Mesodermal cell (in vitro differentiated cells): Measurements from ENCODE around the gene FRA10AC1.

Source experiments
- H3K27ac ChIP-seq: 2 replicates; pipeline ENCODE4 v1.7.0; 2013; ENCODE audit warnings: mild to moderate bottlenecking, low read depth, low read length, moderate library complexity; ENCODE audit not compliant: severe bottlenecking
- H3K36me3 ChIP-seq: 2 replicates; pipeline ENCODE4 v1.7.1; 2013; ENCODE audit warnings: mild to moderate bottlenecking, low read length, moderate library complexity; ENCODE audit not compliant: control insufficient read depth, insufficient read depth
- H3K4me1 ChIP-seq: one replicate; pipeline ENCODE4 v1.7.1; 2013; ENCODE audit warnings: mild to moderate bottlenecking, low read length; ENCODE audit not compliant: insufficient read depth, control insufficient read depth, poor library complexity, severe bottlenecking
- H3K4me3 ChIP-seq: 2 replicates; pipeline ENCODE4 v1.7.0; 2013; ENCODE audit warnings: low read length, control low read depth, mild to moderate bottlenecking; ENCODE audit not compliant: insufficient read depth, poor library complexity, severe bottlenecking; ENCODE audit errors: extremely low read depth
- H3K9me3 ChIP-seq: 2 replicates; pipeline ENCODE4 v1.7.1; 2013; ENCODE audit warnings: mild to moderate bottlenecking, low read length, moderate library complexity; ENCODE audit not compliant: control insufficient read depth
- WGBS, 2 experiments: methylation state at CpG; one replicate each; pipeline ENCODE4 v1.1.5; 2013; ENCODE audit warnings: missing lambda C conversion rate in 2 of 2; ENCODE audit not compliant: insufficient coverage in 2 of 2; 5-methylcytosine and 5-hydroxymethylcytosine counted together

FRA10AC1 gene

DNA sequence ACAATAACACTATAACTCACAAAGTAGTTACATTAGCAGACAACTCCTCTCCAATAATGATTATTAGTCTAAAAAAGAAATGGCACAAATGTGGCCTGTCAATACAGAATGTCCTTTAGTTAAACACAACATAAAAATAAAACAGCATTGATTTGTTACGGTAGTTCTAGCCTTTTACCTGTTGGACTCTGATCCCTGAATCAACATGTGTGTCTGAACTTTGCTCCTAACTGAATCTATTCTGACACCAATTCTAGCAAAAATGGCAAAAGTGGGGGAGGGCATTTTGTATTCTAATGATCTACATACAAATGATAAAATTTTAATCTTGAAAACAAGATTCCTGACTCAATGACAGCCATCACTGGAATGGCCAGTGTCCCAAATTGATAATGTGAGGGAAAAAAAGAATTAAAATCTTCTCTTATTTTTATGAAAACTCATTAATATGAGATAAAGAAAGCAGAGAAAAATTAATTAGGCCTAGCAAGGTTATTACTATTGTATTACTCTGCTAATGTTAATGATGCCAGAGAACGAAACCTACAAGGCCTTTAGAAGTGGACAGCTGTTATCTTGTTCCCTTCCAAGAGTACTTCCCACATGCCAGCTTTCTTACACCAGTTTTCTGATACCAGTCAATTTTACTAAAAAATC, 30.2 kb downstream of the FRA10AC1 start:
- WGBS, 2 experiments = 90% methylated on average over 2 of the region's 2 CpGs; no CpG with 5 or more reads in 1 of the 2 experiments
- Histone ChIP-seq H3K27ac (no peak overlapping the region), H3K9me3 (no peaks in the 10 kb centered on the region), H3K4me1 (no peaks in the 10 kb centered on the region), H3K36me3 (peaks cover 35% of the 10 kb centered on the region), H3K4me3 (no peak overlapping the region)

DNA sequence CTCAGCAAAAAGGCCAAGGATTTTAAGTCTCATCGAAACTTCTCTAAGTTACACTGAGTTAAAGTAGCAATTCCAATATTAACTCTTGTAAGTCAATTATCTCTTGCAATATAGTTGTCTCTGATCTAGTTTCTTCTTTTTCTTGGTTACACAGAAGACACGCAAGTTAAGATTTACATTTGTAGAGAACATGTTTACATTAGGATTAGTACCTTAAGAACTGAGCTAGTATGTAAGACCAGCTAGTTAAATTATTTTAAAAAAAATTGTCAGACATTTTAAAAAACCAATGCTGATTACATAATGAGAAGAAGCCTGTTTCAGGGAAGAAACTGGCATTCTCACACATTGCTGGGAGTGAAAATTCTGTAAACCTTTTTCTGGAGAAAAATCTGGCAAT, 31.4 kb downstream of the FRA10AC1 start:
- H3K9me3 ChIP-seq = no peaks in the 10 kb centered on the region
- peaks cover 38% of the 10 kb centered on the region for H3K36me3 ChIP-seq
- no peak overlapping the region for H3K27ac ChIP-seq
- no peaks in the 10 kb centered on the region for H3K4me1 ChIP-seq
- no CpG with 5 or more reads among the region's 2 CpGs for WGBS, 2 experiments
- no peak overlapping the region for H3K4me3 ChIP-seq

DNA sequence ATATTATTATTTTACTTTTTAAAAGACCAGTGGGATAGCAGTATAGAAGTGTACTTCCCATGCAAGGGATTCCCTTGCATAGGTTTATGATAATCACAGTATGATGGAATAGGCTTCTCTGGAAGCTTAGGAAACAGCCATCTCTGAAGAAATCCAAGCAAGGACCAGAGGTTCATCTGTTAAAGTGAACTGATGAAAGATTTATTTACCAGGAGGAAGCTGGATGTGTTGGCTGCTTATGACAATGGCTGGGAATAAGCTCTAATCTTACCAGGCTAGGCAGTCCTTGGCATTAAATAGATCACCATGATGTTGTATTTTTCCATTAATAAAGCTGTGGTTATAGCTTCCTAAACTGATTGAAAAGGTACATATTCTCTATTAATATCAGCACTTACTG, 32.0 kb downstream of the FRA10AC1 start:
- Histone ChIP-seq H3K4me3 (no peak overlapping the region), H3K4me1 (no peaks in the 10 kb centered on the region), H3K9me3 (no peaks in the 10 kb centered on the region), H3K27ac (no peak overlapping the region), H3K36me3 (peaks cover 38% of the 10 kb centered on the region)

DNA sequence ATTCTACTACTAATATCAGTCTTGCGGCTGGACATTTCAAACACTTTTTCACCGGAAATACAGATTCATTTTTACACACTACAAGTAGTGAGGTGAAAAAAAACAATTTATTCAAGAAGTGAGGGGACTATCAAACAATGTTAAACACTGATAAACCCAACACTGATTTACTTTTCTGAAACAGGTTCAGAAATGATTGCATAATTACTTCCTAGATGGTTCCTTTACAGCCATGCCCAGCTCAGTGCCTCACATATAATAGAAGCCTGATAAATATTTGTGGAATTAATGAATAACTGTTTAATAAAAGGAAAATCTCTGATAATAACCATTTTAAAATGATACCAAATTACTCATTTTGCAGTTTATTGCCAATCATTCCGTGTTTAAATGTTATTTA, 34.6 kb downstream of the FRA10AC1 start:
- Histone ChIP-seq H3K4me1 (no peaks in the 10 kb centered on the region), H3K4me3 (no peak overlapping the region), H3K9me3 (no peaks in the 10 kb centered on the region), H3K36me3 (peaks cover 38% of the 10 kb centered on the region), H3K27ac (no peak overlapping the region)
- WGBS, 2 experiments = no CpG with 5 or more reads among the region's 3 CpGs

DNA sequence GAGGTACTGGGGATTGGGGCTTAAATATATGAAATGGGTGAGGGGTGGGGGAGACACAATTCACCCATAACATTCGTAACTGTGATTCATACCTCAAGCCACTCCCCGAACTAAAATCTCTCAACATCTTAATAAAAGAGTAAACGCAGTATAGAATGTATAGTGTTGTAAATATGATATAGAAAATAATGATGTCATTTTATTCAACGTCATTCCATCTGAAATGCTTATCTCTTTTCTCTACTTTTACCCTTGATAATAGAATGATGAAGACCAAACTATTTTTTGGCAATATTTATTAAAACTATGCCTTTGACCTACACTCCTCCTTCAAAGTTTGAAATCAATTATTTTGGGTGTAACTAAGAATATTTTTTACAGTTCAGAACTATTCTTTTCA, 36.4 kb downstream of the FRA10AC1 start:
- WGBS, 2 experiments = no CpG with 5 or more reads among the region's 4 CpGs
- no peaks in the 10 kb centered on the region for H3K4me1 ChIP-seq

DNA sequence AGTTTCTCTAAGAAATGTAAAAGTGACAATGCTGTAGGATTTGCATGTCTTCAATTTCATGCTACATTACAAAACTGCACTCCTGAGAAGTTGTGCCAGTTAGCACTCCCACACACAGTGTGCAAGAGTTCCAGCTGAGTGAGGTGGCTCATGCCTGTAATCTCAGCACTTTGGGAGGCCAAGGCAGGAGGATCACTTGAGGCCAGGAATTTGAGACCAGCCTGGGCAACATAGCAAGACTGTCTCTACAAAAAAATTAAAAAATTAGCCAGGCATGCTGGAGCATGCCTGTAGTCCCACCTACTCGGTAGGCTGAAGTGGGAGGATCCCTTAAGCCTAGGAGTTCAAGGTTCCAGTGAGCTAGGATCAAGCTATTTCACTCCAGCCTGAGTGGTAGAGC, 44.6 kb downstream of the FRA10AC1 start:
- 83% methylated on average over 1 of the region's 1 CpG for WGBS, 2 experiments
- Histone ChIP-seq H3K36me3 (no peaks in the 10 kb centered on the region), H3K4me1 (no peaks in the 10 kb centered on the region), H3K9me3 (no peaks in the 10 kb centered on the region), H3K27ac (no peak overlapping the region), H3K4me3 (no peak overlapping the region)

More for the DNA sequence above, 36.4 kb downstream of the FRA10AC1 start:
- Histone ChIP-seq H3K36me3 (peaks cover 38% of the 10 kb centered on the region), H3K4me3 (no peak overlapping the region), H3K9me3 (no peaks in the 10 kb centered on the region), H3K27ac (no peak overlapping the region)

DNA sequence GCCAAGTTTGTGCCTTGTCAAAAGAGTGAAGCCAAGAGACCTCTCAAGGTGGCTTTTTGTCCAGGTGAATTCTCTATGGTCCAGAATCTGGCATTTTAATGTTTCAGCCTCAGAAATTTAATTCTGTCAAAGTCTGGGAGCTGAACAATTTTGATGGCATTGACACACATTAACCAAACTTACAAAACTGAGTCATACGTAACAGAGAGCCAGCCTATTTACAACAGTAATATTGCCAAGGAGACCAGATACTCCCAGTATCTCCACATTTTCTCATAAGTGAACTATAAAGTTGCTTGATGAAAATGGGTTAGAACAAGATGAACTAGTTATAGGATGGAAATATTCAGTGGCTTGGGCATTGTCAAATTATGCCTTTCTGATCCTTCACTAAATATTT, 46.2 kb downstream of the FRA10AC1 start:
- WGBS, 2 experiments = 100% methylated on average over 1 of the region's 1 CpG; no CpG with 5 or more reads in 1 of the 2 experiments
- Histone ChIP-seq H3K27ac (no peak overlapping the region), H3K36me3 (no peaks in the 10 kb centered on the region), H3K4me1 (no peaks in the 10 kb centered on the region), H3K9me3 (no peaks in the 10 kb centered on the region), H3K4me3 (no peak overlapping the region)

DNA sequence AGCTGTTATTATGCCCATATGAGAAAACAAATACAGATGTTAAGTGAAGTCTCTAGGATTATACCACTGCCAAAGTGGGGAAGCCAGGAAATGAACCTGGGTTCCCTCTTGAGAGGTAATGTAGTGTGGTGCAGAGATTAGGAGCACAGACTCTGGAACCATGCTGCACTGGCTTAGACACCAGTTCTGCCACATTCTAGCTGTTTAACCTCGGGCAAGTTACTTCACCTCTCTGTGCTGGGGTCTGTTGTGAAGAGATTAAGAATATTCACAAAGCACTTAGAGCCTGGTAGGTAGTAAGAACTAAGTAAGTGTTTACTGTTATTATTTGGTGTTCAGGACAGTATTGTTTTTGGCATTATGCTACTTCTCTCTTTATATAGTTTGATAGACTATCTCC, 48.2 kb downstream of the FRA10AC1 start:
- Histone ChIP-seq H3K9me3 (no peaks in the 10 kb centered on the region), H3K4me1 (no peaks in the 10 kb centered on the region), H3K27ac (no peak overlapping the region), H3K36me3 (no peaks in the 10 kb centered on the region), H3K4me3 (no peak overlapping the region)
- WGBS, 2 experiments = 78 to 100% methylated on average over 1 of the region's 1 CpG

DNA sequence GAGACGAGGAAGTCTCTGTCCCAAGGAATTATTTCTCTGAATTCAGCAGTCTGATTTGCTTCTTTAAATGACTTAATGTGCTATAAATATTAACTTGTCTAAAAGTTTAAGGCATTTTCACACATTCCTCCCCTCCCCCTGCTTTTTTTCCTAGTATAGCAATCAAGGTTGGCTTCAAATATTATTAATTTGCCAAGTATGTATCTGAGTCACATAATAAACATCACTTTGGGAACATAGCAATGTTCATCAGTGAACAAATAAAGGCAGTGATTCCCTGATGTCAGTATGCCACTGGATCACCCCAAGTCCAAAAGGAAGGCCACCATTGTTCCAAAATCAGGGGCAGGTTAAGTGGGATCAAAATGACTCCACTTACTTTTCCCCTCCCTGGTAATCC, 49.5 kb downstream of the FRA10AC1 start:
- H3K9me3 ChIP-seq = no peaks in the 10 kb centered on the region
- no peak overlapping the region for H3K27ac ChIP-seq
- H3K36me3 ChIP-seq = no peaks in the 10 kb centered on the region
- H3K4me3 ChIP-seq = no peak overlapping the region
- H3K4me1 ChIP-seq = no peaks in the 10 kb centered on the region
- WGBS, 2 experiments = no CpG with 5 or more reads among the region's 1 CpG

DNA sequence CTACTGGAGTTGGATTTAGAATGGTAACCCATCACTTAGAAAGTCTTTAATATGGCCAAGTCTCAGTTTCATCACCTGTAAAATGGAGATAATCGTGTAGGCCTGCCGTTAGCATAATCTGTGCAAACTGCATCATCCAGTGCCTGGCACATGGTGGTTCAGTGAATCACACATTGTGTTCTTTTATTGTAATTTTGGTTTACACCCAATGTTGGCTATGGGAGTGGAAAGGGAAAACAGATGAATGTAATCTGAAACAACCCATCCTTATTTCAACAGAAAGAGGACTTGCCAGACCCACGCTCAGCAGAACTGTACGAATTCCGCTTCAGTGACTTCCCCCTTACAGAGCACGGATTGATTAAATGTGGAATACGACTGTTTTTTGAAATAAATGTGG, 62.6 kb downstream of the FRA10AC1 start:
- Histone ChIP-seq H3K4me3 (no peak overlapping the region), H3K36me3 (no peaks in the 10 kb centered on the region), H3K27ac (no peak overlapping the region), H3K9me3 (no peaks in the 10 kb centered on the region), H3K4me1 (no peaks in the 10 kb centered on the region)
- WGBS, 2 experiments = 81 to 84% methylated on average over 5 to 7 of the region's 7 CpGs

DNA sequence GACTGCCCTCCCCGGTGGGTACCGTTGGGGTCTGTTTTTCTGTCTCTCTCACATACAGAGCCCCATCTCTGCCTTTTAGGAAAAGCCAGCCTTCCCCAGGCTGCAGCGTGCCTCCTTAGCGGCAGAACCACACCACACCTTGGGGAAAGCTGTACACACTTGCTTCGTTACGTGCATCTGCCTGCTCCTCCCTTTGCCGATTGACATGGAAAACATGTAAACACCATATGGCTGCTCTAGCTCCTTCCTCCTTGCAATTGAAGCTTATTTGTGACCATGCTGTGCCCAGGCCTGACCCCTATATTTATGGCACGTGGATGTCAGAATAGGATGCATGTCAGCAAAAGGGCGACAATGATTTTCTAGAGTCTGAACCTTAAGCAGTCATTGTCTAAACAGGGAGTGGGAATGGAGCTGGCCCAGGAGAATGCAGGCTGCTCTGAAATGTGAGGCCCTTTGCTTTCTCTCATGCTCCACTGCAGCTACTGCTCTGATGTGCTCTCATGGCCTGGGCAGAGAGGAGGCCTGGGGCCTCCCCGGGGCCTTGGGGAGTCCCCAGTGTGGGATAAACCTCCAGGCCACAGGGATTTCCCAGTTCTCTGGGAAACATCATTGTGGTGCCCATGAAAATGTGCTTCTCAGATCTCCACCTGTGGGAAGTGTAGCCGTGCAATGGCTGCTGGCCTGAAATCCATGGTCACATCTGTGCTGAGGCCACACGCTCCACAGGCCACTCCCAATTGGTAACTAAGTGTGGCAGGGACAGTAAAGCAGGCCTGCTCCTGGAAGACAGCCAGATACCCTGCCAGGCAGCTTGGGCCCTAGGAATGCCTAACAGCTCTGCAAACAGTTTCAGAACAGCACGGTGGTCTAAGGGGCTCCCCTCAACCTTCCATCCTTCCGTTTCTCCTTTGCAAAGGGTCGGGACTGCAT, 71.5 kb downstream of the FRA10AC1 start:
- Histone ChIP-seq H3K27ac (no peak overlapping the region), H3K9me3 (no peaks in the 10 kb centered on the region), H3K4me3 (no peak overlapping the region), H3K36me3 (no peaks in the 10 kb centered on the region), H3K4me1 (no peaks in the 10 kb centered on the region)
- 82 to 94% methylated on average over 12 to 15 of the region's 15 CpGs for WGBS, 2 experiments
